CD4-positive, alpha-beta T cell treated with Interleukin-10 for 1 hour (primary cell): Measurements from ENCODE around the gene UXS1.
A peak's percentile ranks its signal among the peaks of the same experiment; 100 is the strongest.

ENCODE experiments used
- DNase-seq: peaks from one replicate; pipeline ENCODE4 v3.0.0-alpha.2; 2020

UXS1 gene

GRCh38 chr2:106107509-106108131, 86.5 kb downstream of the UXS1 start:
- DNase-seq = peak; percentile 31

- DNase-seq = no peak
Measured at GRCh38 chr2:106106622-106107508, 87.2 kb downstream of the UXS1 start.

- no peak for DNase-seq
Measured at GRCh38 chr2:106105151-106105922, 88.8 kb downstream of the UXS1 start.

- DNase-seq = peak; percentile 83
Measured at GRCh38 chr2:106104332-106105062, 89.6 kb downstream of the UXS1 start.

- DNase-seq = no peak
Measured at GRCh38 chr2:106099691-106100090, 94.4 kb downstream of the UXS1 start.

- DNase-seq = no peak
Measured at GRCh38 chr2:106098664-106099063, 95.4 kb downstream of the UXS1 start.

GRCh38 chr2:106098081-106098480, 96.0 kb downstream of the UXS1 start:
- DNase-seq = peak; percentile 38

GRCh38 chr2:106097038-106098000, 96.8 kb downstream of the UXS1 start:
- no peak for DNase-seq

- DNase-seq = peak; percentile 54
Measured at GRCh38 chr2:106096299-106097037, 97.6 kb downstream of the UXS1 start.

- DNase-seq = peak; percentile 85
Measured at GRCh38 chr2:106095478-106096298, 98.4 kb downstream of the UXS1 start.

- DNase-seq = peak; percentile 79
Measured at GRCh38 chr2:106094131-106094841, 99.8 kb downstream of the UXS1 start.

GRCh38 chr2:106090916-106091618, 103.0 kb downstream of the UXS1 start:
- DNase-seq = no peak

GRCh38 chr2:106089611-106090010, 104.5 kb downstream of the UXS1 start:
- no peak for DNase-seq

- peak; percentile 75 for DNase-seq
Measured at GRCh38 chr2:106085181-106085940, 108.7 kb downstream of the UXS1 start.

- DNase-seq = no peak
Measured at GRCh38 chr2:106080959-106081358, 113.1 kb downstream of the UXS1 start.

GRCh38 chr2:106078096-106078495, 116.0 kb downstream of the UXS1 start:
- DNase-seq = no peak

- DNase-seq = no peak
Measured at GRCh38 chr2:106076941-106077340, 117.2 kb downstream of the UXS1 start.

- no peak for DNase-seq
Measured at GRCh38 chr2:106075048-106075447, 119.1 kb downstream of the UXS1 start.
